K562 (cell line): ENCODE measurements around the gene RYK. TPM values are rescaled to one million over a fixed set of nuclear protein-coding genes. Genes with fewer than 3 reads are reported as not detected.
A peak's percentile ranks its signal among the peaks of the same experiment; 100 is the strongest.

ENCODE experiments used
- ATAC-seq: fragments of 200-7000 bp; cut with Tn5 transposase; 3 replicates; pipeline ENCODE4 v1.9.1; 2020; ENCODE audit warnings: moderate library complexity
- BruUV-seq: library from RNA; stranded (reverse); fragments of 400-500 nt; replicated peaks from 2 replicates; lab custom pipeline; 2021; lab: Mats Ljungman, UMichigan
- CTCF ChIA-PET: fragments of 300-600 bp; formaldehyde crosslinking; extraction: SDS; loops from one replicate; lab custom pipeline; 2021; ENCODE audit warnings: low intra/inter-chr PET ratio; lab: Yijun Ruan, JAX
- POLR2A ChIA-PET: fragments of 300-600, 350-650 bp; sonication (Branson Sonifier 250); formaldehyde crosslinking; extraction: SDS; loops from one replicate; lab custom pipeline; 2021; ENCODE audit warnings: antibody characterized with exemption, inconsistent platforms; lab: Yijun Ruan, JAX
- DNase-seq, 4 experiments: peaks; one replicate each; pipeline versions ENCODE4 v3.0.0 to v3.0.0-alpha.2; 2011 to 2018; ENCODE audit warnings: low spot score in 3 of 4, mixed read lengths in 3 of 4; ENCODE audit errors: extremely low read depth in 1 of 4
- FAIRE-seq: peaks from 2 replicates; lab custom pipeline; 2011; peaks lifted over from hg19 to GRCh38; lab: Jason Lieb, UNC
- H2AFZ ChIP-seq: 2 replicates; pipeline ENCODE4 v1.6.0; 2011; ENCODE audit warnings: low read depth, low read length, control low read depth, inconsistent platforms
- H3K27ac ChIP-seq: fragments of 200-600 bp; 3 replicates; pipeline ENCODE4 v1.8.0; 2011; ENCODE audit warnings: low read depth, mild to moderate bottlenecking, control low read depth, inconsistent platforms, low read length, moderate library complexity, mixed read lengths; ENCODE audit errors: extremely low read depth
- H3K27me3 ChIP-seq, 2 experiments: fragments of 300-600 bp in 1 of 2; 2 replicates in 1 of 2; 3 replicates in 1 of 2; pipeline versions ENCODE4 v1.6.0 to v1.8.0; 2011; ENCODE audit warnings: inconsistent platforms in 2 of 2, low read length in 2 of 2, mild to moderate bottlenecking in 1 of 2, mixed read lengths in 1 of 2, moderate library complexity in 1 of 2; ENCODE audit not compliant: control insufficient read depth in 2 of 2, insufficient read depth in 2 of 2
- H3K36me3 ChIP-seq: fragments of 300-600 bp; 3 replicates; pipeline ENCODE4 v1.8.0; 2011; ENCODE audit warnings: mild to moderate bottlenecking, low read length, inconsistent platforms; ENCODE audit not compliant: control insufficient read depth, insufficient read depth
- H3K4me1 ChIP-seq, 2 experiments: fragments of 200-600 bp in 1 of 2; replicated peaks in 1 of 2; 2 replicates in 1 of 2; 3 replicates in 1 of 2; pipeline versions ENCODE4 v1.5.1 to v1.8.0; 2011; ENCODE audit warnings: inconsistent platforms in 2 of 2, low read length in 2 of 2, mild to moderate bottlenecking in 1 of 2, mixed read lengths in 1 of 2, moderate library complexity in 1 of 2; ENCODE audit not compliant: control insufficient read depth in 2 of 2, insufficient read depth in 2 of 2
- H3K4me2 ChIP-seq: 2 replicates; pipeline ENCODE4 v1.6.1; 2011; ENCODE audit warnings: low read length, control low read depth, inconsistent platforms, mixed read lengths; ENCODE audit not compliant: insufficient read depth
- H3K4me3 ChIP-seq: fragments of 200-600 bp; sonication (generic), shearing (Covaris generic); 2 replicates; pipeline ENCODE4 v1.5.1; 2016; ENCODE audit warnings: control low read depth, inconsistent platforms
- H3K79me2 ChIP-seq: fragments of 200-600 bp; 3 replicates; pipeline ENCODE4 v1.8.0; 2011; ENCODE audit warnings: low read length, inconsistent platforms; ENCODE audit not compliant: control insufficient read depth, insufficient read depth
- H3K9ac ChIP-seq, 2 experiments: 2 replicates each; pipeline versions ENCODE4 v1.6.0 to v1.6.1; 2011; ENCODE audit warnings: low read depth in 2 of 2, low read length in 2 of 2, control low read depth in 1 of 2, inconsistent platforms in 1 of 2, mild to moderate bottlenecking in 1 of 2, mixed read lengths in 1 of 2; ENCODE audit not compliant: insufficient read depth in 1 of 2
- H3K9me1 ChIP-seq: one replicate; pipeline ENCODE4 v1.6.0; 2011; ENCODE audit warnings: inconsistent platforms, mild to moderate bottlenecking, low read length, moderate library complexity; ENCODE audit not compliant: control insufficient read depth, insufficient read depth
- H3K9me3 ChIP-seq: replicated peaks from 2 replicates; pipeline ENCODE4 v1.5.1; 2011; ENCODE audit warnings: low read depth, low read length, inconsistent platforms; ENCODE audit not compliant: control insufficient read depth, insufficient read depth
- H4K20me1 ChIP-seq: replicated peaks from 2 replicates; pipeline ENCODE4 v1.6.1; 2011; ENCODE audit warnings: low read length, inconsistent platforms, mixed read lengths; ENCODE audit not compliant: control insufficient read depth, insufficient read depth
- CBX2 ChIP-seq: fragments of 200-600 bp; sonication (generic); IDR thresholded peaks from one replicate; pipeline ENCODE4 v1.6.1; 2012; ENCODE audit warnings: mild to moderate bottlenecking, low read length, inconsistent platforms; ENCODE audit not compliant: insufficient read depth, poor library complexity, severe bottlenecking
- CTCF ChIP-seq, 3 experiments: IDR thresholded peaks in 2 of 3; conservative IDR thresholded peaks in 1 of 3; 2 replicates each; pipeline ENCODE4 v1.5.1; 2011 to 2012; ENCODE audit warnings: low read length in 3 of 3, mild to moderate bottlenecking in 3 of 3, control low read depth in 2 of 3, improper control_type of control experiment in 1 of 3, inconsistent platforms in 1 of 3, low read depth in 1 of 3, mixed read lengths in 1 of 3, moderate library complexity in 1 of 3; ENCODE audit not compliant: insufficient read depth in 2 of 3
- ELF2 ChIP-seq: fragments of 250-450 bp; sonication (Bioruptor Pico); IDR thresholded peaks from 2 replicates; pipeline ENCODE4 v1.5.0; 2021; ENCODE audit warnings: mild to moderate bottlenecking
- WGBS: fragments of 100-300 bp; shearing (Covaris generic); methylation state at CpG from one replicate; pipeline ENCODE4 v1.1.6; 2016; ENCODE audit warnings: low coverage, mixed read lengths; ENCODE audit not compliant: insufficient coverage; ENCODE audit errors: missing lambda C conversion rate; 5-methylcytosine and 5-hydroxymethylcytosine counted together
- in situ Hi-C: fragments of 300-500 bp; cut with MboI; formaldehyde crosslinking; loops from 4 replicates; pipeline ENCODE4 v1.15.0; 2018; ENCODE audit warnings: inconsistent platforms, mixed read lengths
- intact Hi-C: fragments of 100-400 bp; cut with micrococcal nuclease; formaldehyde crosslinking; loops from 2 replicates; pipeline ENCODE4 v1.14.2; 2022
- polyA plus RNA-seq, 8 experiments: library from polyadenylated mRNA; depleted of rRNA in 4 of 8; stranded (reverse) in 5 of 8; unstranded in 3 of 8; fragments of >200 nt; fragmentation: Nextera tagmentation in 2 of 8; fragmentation: Illumina TruSeq in 1 of 8; extraction: Ambion mirVana in 2 of 8; extraction: Trizol in 1 of 8; gene quantifications; 2 replicates each; pipeline versions ENCODE4 v1.2.1 to v1.2.3, GENCODE V29; 2011 to 2014; ENCODE audit warnings: inconsistent platforms in 1 of 8, missing spikeins in 1 of 8
- total RNA-seq, 7 experiments: library from RNA; depleted of rRNA in 6 of 7; stranded (reverse); fragments of >200 nt in 6 of 7; fragmentation: Illumina TruSeq in 2 of 7; extraction: Trizol in 2 of 7; gene quantifications; 2 replicates each; pipeline versions ENCODE4 v1.2.1 to v1.2.3, GENCODE V29; 2011 to 2021; ENCODE audit warnings: low replicate concordance in 1 of 7
- TF ChIP-seq, protein P1 (sequence below): fragments of 450-650 bp; conservative IDR thresholded peaks from 2 replicates; pipeline ENCODE4 v1.6.1; 2016; ENCODE audit warnings: missing genetic modification characterization, low read depth, mild to moderate bottlenecking, control low read depth, missing compliant biosample characterization
- TF ChIP-seq, protein P2 (sequence below): fragments of 450-650 bp; formaldehyde crosslinking; IDR thresholded peaks from 2 replicates; pipeline ENCODE4 v1.4.0; 2022; ENCODE audit warnings: mild to moderate bottlenecking, moderate library complexity

Gene RYK
- total and polyA plus RNA-seq, 9 of the 15 experiments (the other 6 are each of a cell fraction or from before 2014, with no cell fraction given) = 4.2 to 29.5 (median 16.6) TPM

DNA sequence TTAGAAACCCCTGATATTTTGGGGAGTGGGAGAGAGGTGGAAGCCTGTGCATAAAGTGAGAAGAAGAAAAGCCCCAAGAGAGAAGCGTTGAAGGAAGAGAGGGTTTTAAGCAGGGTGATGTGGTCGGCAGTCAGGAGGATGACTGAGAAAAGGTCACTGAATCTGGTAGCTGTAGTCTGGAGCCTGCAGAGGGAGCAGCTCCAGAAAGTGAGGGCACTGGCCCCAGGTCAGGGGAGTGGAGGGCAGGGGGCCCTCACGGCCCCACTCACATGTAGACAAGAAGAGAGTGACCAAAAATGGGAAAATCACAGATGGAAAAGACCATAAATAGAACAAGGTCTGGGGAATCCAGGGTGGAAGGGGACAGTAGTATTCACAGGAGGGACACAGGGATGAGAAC is 105.5 kb downstream of the RYK start:
- no peaks in the 10 kb centered on the region for H3K36me3 ChIP-seq
- CTCF ChIA-PET = no interaction called here
- H3K79me2 ChIP-seq = no peaks in the 10 kb centered on the region
- in situ Hi-C loops (no loop called here), intact Hi-C loops (no loop called here)
- peak; percentile 40; the same call in 1 of the 3 replicates for ATAC-seq
- no peak overlapping the region for H3K27ac ChIP-seq
- no peak for DNase-seq
- no peak for FAIRE-seq
- H3K9ac ChIP-seq = no peak overlapping the region
- WGBS = 9% methylated on average over 1 of the region's 3 CpGs
- TF ChIP-seq CTCF (IDR thresholded peaks at IDR 0.05 in 2 of 3, conservative IDR thresholded peaks at IDR 0.05 in 1 of 3; ENCODE audit: insufficient read depth in 2 of 3, low read depth in 1 of 3, low read length in 3 of 3) = peak in 1 of 3 experiments; percentile 12; a peak in 1 of 6 replicates
- TF ChIP-seq, protein P1, sequence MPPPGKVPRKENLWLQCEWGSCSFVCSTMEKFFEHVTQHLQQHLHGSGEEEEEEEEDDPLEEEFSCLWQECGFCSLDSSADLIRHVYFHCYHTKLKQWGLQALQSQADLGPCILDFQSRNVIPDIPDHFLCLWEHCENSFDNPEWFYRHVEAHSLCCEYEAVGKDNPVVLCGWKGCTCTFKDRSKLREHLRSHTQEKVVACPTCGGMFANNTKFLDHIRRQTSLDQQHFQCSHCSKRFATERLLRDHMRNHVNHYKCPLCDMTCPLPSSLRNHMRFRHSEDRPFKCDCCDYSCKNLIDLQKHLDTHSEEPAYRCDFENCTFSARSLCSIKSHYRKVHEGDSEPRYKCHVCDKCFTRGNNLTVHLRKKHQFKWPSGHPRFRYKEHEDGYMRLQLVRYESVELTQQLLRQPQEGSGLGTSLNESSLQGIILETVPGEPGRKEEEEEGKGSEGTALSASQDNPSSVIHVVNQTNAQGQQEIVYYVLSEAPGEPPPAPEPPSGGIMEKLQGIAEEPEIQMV (tag) = no peak
- TF ChIP-seq ELF2 (CRISPR knock-in tag) = no peak
- TF ChIP-seq CBX2 = no peak
- TF ChIP-seq, protein P2, sequence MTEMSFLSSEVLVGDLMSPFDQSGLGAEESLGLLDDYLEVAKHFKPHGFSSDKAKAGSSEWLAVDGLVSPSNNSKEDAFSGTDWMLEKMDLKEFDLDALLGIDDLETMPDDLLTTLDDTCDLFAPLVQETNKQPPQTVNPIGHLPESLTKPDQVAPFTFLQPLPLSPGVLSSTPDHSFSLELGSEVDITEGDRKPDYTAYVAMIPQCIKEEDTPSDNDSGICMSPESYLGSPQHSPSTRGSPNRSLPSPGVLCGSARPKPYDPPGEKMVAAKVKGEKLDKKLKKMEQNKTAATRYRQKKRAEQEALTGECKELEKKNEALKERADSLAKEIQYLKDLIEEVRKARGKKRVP (CRISPR knock-in tag) = no peak
- H4K20me1 ChIP-seq = no peaks in the 10 kb centered on the region
- no peak overlapping the region for H3K4me2 ChIP-seq
- no peaks in the 10 kb centered on the region for H3K9me3 ChIP-seq
- POLR2A ChIA-PET = no interaction called here
- no TSS peak for BruUV-seq
- no peaks in the 10 kb centered on the region for H3K9me1 ChIP-seq
- H3K27me3 ChIP-seq = no peaks in the 10 kb centered on the region
- no peak overlapping the region for H2AFZ ChIP-seq
- H3K4me3 ChIP-seq = no peak overlapping the region
- no peaks in the 10 kb centered on the region for H3K4me1 ChIP-seq
